ENCODE results near the gene FADS2. TPM values are rescaled to one million over a fixed set of nuclear protein-coding genes. Genes with fewer than 3 reads are reported as not detected.

Gene FADS2
- total RNA-seq, 8 experiments from 2014 or later: 80.3 to 358 (median 141) TPM

DNA sequence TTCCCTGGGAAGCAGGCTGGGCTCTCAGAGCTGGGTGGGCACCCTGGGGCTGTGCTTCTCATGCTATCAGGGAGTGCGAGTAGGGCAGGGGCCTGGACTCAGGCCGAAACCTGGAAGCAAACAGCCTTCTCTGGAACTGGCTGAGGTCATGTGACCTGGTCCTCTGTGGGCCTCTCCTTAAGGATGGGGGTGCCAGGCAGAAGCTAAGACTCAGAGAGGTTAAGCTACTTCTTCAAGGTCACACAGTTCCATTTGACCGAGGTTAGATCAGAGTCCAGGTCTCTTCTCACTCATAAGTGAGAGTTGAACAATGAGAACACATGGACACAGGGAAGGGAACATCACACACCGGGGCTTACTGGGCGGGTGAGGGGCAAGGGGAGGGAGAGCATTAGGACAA is 55.8 kb downstream of the FADS2 start:
- ATAC-seq (replicated peaks in 6 of 8): no peak
- H3K27ac ChIP-seq: no peak overlapping the region
- in situ Hi-C loops (cut with MboI; ENCODE audit: low pct_unique_long_range_greater_than_20kb in 2 of 9, low sequenced_read_pairs in 9 of 9, unreplicated experiment in 9 of 9): loop anchor here in 4 of 9 experiments (25.0 kb wide), 2 partner anchors 178 to 203 kb away; no protein-coding TSS in a partner anchor
- WGBS, 10 experiments: 20 to 100% (median 83%) methylated on average over 1 to 2 of the region's 5 CpGs; no CpG with 5 or more reads in 5 of the 10 experiments
- peaks cover 0 to 5% of the 10 kb centered on the region in 2 donors for H3K4me1 ChIP-seq (replicated peaks in 1 of 2)
- no peak overlapping the region for H3K4me3 ChIP-seq

DNA sequence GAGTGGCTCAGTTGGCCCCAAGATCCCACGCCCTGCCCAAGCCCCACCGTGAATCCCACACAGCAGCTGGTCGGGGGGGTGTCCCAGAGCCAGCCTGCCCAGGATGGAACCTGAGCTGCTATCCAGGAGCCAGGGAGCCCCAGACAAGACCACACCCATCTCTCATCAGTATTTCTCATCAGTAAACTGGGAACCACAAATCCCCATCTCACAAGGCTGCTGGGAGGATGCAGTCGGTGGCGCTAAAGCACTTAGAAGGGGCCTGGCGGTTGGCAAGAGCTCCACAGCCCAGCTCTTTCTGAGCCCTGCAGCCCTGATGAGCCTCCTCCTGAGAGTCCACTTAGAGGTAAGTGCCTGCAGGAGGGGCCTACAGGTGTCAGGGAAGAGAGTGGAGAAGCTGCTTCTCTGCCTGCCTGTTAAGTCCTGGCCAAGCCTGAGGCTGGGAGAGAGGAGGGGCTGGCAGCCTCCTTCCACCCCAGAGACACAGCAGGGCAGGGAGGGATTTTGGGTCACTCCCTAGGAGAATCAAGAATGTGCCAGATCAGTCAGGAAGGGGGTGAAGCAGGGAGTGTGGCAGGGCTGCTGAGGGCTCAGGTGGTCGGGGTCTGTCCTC is 57.2 kb downstream of the FADS2 start:
- no peak overlapping the region for H3K27ac ChIP-seq
- WGBS, 10 experiments: 67 to 100% (median 86%) methylated on average over 1 to 6 of the region's 7 CpGs; no CpG with 5 or more reads in 3 of the 10 experiments
- no peak overlapping the region for H3K4me3 ChIP-seq
- in situ Hi-C loops (cut with MboI; ENCODE audit: low pct_unique_long_range_greater_than_20kb in 2 of 9, low sequenced_read_pairs in 9 of 9, unreplicated experiment in 9 of 9): loop anchor here in 4 of 9 experiments (25.0 kb wide), 2 partner anchors 177 to 202 kb away; no protein-coding TSS in a partner anchor
- H3K4me1 ChIP-seq (replicated peaks in 1 of 2): peaks cover 6 to 10% of the 10 kb centered on the region in 2 donors
- ATAC-seq (replicated peaks in 6 of 8): peak in 1 of 8 experiments; percentile 52

DNA sequence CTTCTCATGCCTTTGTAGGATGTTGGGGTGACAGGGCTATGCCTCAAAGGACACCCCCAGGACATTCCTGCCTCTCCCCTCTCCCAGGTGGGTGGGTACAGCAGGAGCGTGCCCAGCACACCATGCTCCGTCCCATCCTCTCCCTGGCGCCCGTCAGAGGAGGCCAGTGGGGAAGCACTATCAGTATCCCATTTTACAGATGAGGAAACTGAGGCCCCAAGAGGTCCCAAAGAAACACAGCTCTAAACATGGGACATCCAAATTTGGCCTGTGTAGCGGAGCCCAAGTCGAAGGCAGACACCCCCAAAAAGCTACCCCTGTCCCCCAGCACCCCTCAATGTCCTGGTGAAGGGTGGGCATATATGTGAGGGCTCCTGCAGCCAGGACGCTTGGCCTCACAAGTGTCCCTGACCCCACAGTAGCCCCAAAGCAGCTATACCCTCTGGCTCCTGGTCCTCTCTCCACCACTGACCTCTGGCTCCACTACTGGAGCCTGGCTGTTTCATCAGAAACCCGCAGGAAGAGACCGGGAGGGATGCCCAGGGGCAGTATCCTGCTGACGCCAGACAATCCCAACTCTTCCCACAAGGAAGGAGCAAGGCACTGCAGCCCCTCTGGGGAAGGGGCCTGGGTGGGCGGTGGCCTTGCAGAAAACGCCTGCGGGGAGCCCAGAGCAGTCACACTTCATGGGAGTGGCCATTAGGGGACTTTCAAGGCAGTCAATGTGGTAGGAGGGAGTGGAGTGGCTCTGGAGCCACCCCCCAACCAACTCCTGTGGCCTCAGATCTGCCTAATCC is 57.9 kb downstream of the FADS2 start:
- Histone ChIP-seq H3K4me1 (replicated peaks in 1 of 2) (peaks cover 12% of the 10 kb centered on the region in 2 donors), H3K27ac (no peak overlapping the region), H3K4me3 (no peak overlapping the region)
- WGBS, 10 experiments: no CpG with 5 or more reads among the region's 13 CpGs
- in situ Hi-C loops (cut with MboI; ENCODE audit: low pct_unique_long_range_greater_than_20kb in 2 of 9, low sequenced_read_pairs in 9 of 9, unreplicated experiment in 9 of 9): loop anchor here in 4 of 9 experiments (25.0 kb wide), 2 partner anchors 176 to 201 kb away; no protein-coding TSS in a partner anchor
- no peak for ATAC-seq (replicated peaks in 6 of 8)

DNA sequence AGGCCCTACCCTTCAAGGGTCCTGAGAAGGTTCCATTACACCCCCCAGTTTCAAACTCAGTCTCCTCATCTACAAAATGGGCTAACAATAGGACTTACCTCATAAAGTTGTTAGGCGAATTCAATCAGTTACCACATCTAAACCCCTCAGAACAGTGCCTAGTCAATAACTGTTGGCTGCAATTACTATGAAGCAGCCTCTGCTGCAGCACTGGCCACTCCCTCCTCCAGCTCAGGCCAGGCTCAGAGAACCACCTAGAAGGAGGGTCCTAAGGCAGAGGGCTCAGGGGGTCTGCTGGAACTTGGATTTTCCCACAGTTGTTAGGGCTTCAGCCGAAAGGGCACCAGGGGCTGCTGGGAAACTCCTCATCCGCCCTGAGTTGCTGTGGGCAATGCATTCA is 58.5 kb downstream of the FADS2 start:
- H3K4me3 ChIP-seq: no peak overlapping the region
- no peak overlapping the region for H3K27ac ChIP-seq
- no peak for ATAC-seq (replicated peaks in 6 of 8)
- 90 to 100% (median 95%) methylated on average over 1 to 2 of the region's 3 CpGs; no CpG with 5 or more reads in 6 of the 10 experiments for WGBS, 10 experiments
- H3K4me1 ChIP-seq (replicated peaks in 1 of 2): peaks cover 7 to 12% of the 10 kb centered on the region in 2 donors
- in situ Hi-C loops (cut with MboI; ENCODE audit: low pct_unique_long_range_greater_than_20kb in 2 of 9, low sequenced_read_pairs in 9 of 9, unreplicated experiment in 9 of 9): loop anchor here in 4 of 9 experiments (25.0 kb wide), 2 partner anchors 176 to 201 kb away; no protein-coding TSS in a partner anchor

DNA sequence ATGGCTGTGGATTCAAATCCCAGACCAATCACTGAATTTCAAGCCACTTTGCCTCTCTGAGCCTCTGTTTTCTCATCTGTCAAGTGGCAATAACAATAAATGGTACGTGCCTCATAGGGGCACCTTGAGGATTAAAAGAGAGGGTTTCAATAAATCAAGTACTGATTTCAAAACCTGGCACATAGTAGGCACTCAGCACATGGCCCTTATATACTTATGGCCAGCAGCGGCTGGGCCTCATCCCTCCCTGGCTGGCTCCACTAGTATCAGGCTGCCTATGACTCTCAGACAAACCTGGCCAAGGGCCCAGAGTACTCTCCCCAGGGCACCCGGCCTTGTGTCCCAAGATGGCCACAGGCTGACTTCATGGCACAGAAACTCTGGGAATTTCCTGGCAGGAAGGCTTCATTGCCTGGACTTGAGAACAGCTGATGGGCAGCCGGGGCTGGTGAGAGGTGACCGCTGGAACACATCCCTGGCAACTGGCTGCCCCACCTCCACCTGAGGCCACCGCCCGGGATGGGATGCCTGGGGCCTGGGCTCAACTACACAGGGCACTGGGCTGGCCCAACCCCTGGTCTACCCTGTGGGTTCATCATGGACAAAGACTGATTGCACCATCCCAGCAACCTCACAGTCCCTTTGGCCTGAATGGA is 59.9 kb downstream of the FADS2 start:
- H3K4me3 ChIP-seq: no peak overlapping the region
- H3K4me1 ChIP-seq (replicated peaks in 1 of 2): peaks cover 7 to 12% of the 10 kb centered on the region in 2 donors
- no peak overlapping the region for H3K27ac ChIP-seq
- ATAC-seq (replicated peaks in 6 of 8): no peak
- 76 to 100% (median 89%) methylated on average over 1 to 3 of the region's 7 CpGs; no CpG with 5 or more reads in 5 of the 10 experiments for WGBS, 10 experiments
- in situ Hi-C loops (cut with MboI; ENCODE audit: low pct_unique_long_range_greater_than_20kb in 2 of 9, low sequenced_read_pairs in 9 of 9, unreplicated experiment in 9 of 9): loop anchor here in 4 of 9 experiments (25.0 kb wide), 2 partner anchors 174 to 199 kb away; no protein-coding TSS in a partner anchor

DNA sequence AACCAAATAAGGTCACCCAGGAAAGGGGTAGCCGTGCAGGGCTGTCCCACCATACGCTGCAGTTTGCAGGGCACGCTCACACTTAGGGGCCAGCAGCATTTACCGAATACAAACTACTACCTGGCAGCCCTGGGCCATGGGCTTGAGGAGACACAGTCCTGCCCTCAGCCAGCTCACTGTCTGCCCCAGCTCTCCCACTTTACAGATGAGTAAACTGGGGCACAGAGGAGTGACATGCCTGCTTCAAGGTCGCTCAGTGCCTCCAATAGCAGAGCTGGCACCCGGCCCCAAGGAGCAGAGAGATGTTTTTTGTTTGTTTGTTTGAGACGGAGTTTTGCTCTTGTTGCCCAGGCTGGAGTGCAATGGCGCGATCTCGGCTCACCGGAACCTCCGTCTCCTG is 60.5 kb downstream of the FADS2 start:
- no peak overlapping the region for H3K27ac ChIP-seq
- ATAC-seq (replicated peaks in 6 of 8): no peak
- in situ Hi-C loops (cut with MboI; ENCODE audit: low pct_unique_long_range_greater_than_20kb in 2 of 9, low sequenced_read_pairs in 9 of 9, unreplicated experiment in 9 of 9): loop anchor here in 4 of 9 experiments (25.0 kb wide), 2 partner anchors 174 to 199 kb away; no protein-coding TSS in a partner anchor
- peaks cover 7 to 12% of the 10 kb centered on the region in 2 donors for H3K4me1 ChIP-seq (replicated peaks in 1 of 2)
- 70 to 100% (median 88%) methylated on average over 1 to 7 of the region's 12 CpGs; no CpG with 5 or more reads in 5 of the 10 experiments for WGBS, 10 experiments
- no peak overlapping the region for H3K4me3 ChIP-seq

DNA sequence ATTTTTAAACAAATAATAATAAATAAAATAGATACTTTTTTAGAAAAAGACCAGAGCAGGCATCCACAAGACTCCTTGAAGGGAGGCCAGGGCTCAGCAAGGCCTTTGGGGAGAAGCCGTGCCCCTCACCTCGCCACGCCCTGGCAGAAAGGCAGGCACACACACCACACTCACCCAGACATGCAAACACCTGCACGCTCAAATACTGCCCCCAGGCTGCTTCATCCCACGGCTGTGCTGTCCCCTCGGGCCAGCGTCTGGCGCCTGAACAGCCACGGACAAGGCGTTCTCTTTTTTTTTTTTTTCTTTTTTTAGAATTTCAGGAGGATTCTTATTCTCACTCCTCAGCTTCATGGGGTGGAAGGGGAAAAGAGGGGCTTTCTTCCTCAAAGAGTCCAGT is 61.7 kb downstream of the FADS2 start:
- no peak for ATAC-seq (replicated peaks in 6 of 8)
- in situ Hi-C loops (cut with MboI; ENCODE audit: low pct_unique_long_range_greater_than_20kb in 2 of 9, low sequenced_read_pairs in 9 of 9, unreplicated experiment in 9 of 9): loop anchor here in 5 of 9 experiments (10.0 to 25.0 kb wide), 3 partner anchors 55 to 197 kb away; no protein-coding TSS in a partner anchor
- no peak overlapping the region for H3K27ac ChIP-seq
- peaks cover 7 to 12% of the 10 kb centered on the region in 2 donors for H3K4me1 ChIP-seq (replicated peaks in 1 of 2)
- 76 to 100% (median 87%) methylated on average over 1 to 10 of the region's 10 CpGs; no CpG with 5 or more reads in 4 of the 10 experiments for WGBS, 10 experiments
- peak overlapping the region in 2 of 5 donors; percentile 55 to 61 for H3K4me3 ChIP-seq

DNA sequence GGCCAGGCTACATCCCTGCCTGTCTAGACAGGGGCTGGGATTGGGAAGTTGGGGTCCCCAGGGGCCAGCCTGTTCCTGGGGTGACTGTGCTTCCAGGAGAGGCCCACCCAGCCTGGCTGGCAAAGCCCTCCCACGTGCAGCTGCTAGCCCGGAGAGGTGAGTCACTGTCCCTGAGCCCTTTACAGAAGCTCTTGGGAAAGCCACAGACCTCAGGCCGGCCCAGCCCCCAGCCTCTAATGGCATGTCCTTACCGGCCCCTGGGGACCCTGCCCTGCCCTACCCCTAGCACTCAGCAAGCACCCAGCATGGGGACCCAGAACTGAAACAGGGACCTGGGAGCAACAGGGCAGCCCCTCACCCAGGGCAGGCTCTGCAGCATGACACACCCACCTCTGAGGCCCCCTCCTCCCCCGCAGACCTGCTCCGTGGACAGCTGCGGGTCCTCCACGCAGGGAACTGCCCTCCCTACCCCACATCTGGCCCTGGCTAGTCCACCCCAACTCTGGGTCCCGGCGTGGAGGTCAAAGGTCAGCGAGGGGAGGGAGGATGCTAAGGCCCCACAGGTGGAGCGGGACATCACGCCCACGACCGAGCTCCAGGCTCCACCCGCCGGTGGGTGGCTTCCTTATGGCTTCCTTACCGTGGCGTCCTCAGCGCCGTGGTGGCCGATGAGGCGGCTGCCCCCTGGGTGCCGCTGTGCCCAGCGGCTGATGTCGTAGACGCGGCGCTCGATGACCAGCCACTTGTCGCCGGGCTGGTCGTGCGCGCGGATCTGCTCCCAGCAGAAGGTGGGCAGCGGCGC is 62.6 kb downstream of the FADS2 start:
- peak overlapping the region in 1 of 2 donors; percentile 70 for H3K27ac ChIP-seq
- peak; percentile 10 to 66 (median 50) for ATAC-seq (replicated peaks in 6 of 8)
- 0% methylated on average over 1 of the region's 38 CpGs; no CpG with 5 or more reads in 9 of the 10 experiments for WGBS, 10 experiments
- in situ Hi-C loops (cut with MboI; ENCODE audit: low pct_unique_long_range_greater_than_20kb in 2 of 9, low sequenced_read_pairs in 9 of 9, unreplicated experiment in 9 of 9): loop anchor here in 5 of 9 experiments (10.0 to 25.0 kb wide), 3 partner anchors 54 to 197 kb away; no protein-coding TSS in a partner anchor
- peak overlapping the region; percentile 48 to 70 (median 56) for H3K4me3 ChIP-seq
- H3K4me1 ChIP-seq (replicated peaks in 1 of 2): peaks cover 7 to 12% of the 10 kb centered on the region in 2 donors

DNA sequence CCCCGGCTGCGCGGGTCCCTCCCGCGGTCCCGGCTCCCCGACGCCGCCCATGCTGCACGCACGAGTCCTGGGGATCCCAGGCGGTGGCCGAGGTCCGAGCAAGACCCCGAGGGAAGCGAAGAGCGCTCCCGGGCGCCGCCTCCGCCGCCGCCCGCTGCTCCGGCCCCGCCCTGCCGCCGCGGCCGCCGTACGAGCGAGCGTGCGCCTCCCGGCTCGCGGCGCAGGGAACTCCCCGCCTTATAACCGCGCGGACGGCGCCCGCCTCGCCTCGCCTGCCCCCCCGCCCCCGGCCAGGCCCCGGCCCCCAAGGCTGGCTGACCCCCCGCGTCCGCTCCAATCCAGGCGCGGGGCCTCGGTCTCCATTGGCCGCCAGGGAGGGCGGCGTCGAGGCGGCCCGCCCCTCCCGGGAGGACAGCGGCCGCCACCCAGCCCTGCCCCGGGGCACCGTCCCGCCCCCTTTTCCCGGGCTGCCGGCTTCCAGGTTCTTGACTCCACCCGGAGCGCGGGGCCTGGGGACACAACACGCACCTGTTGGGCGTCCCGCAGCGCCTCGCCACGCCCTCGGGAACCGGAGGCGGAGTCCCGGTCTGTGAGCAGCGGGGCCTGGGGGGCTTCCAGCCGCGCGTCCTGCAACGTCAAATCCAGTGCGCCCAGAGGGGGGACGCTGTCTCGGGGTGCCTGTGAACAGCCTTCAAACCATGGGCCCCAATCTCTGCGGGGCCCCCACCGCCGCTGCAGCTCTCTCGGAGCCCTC is 63.4 kb downstream of the FADS2 start, which contains the start of gene FADS3:
Gene FADS3 (minus strand): TSS at position 215 of the 754 bp plus-strand sequence. CDS start 164 bp downstream, at position 51.
- peak within 1 kb of the TSS in 1 of 2 donors; percentile 70 for H3K27ac ChIP-seq
- WGBS, 10 experiments: 0% methylated on average over 1 to 3 of the region's 96 CpGs; no CpG with 5 or more reads in 8 of the 10 experiments
- peak; percentile 69 to 88 (median 82) for ATAC-seq (replicated peaks in 6 of 8)
- peaks cover 7 to 12% of the 10 kb centered on the region in 2 donors for H3K4me1 ChIP-seq (replicated peaks in 1 of 2)
- peak within 1 kb of the TSS; percentile 48 to 70 (median 56) for H3K4me3 ChIP-seq
- in situ Hi-C loops (cut with MboI; ENCODE audit: low pct_unique_long_range_greater_than_20kb in 2 of 9, low sequenced_read_pairs in 9 of 9, unreplicated experiment in 9 of 9): loop anchor here in 5 of 9 experiments (10.0 to 25.0 kb wide), 3 partner anchors 53 to 196 kb away; no protein-coding TSS in a partner anchor

DNA sequence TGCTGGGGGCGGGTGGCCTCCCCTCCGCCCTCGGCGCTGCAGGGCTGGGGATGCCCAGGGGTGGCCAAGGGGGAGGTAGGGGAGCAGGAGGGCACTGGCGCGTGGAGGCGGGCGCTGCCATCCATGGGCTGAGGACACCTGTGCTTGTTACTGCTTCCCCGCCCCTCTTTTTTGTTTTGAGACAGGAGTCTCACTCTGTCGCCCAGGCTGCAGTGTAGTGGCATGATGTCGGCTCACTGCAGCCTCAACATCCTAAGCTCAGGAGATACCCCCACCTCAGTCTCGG is 63.9 kb downstream of the FADS2 start:
- in situ Hi-C loops (cut with MboI; ENCODE audit: low pct_unique_long_range_greater_than_20kb in 2 of 9, low sequenced_read_pairs in 9 of 9, unreplicated experiment in 9 of 9): loop anchor here in 5 of 9 experiments (10.0 to 25.0 kb wide), 3 partner anchors 53 to 195 kb away; no protein-coding TSS in a partner anchor
- H3K27ac ChIP-seq: peak overlapping the region in 1 of 2 donors; percentile 14

DNA sequence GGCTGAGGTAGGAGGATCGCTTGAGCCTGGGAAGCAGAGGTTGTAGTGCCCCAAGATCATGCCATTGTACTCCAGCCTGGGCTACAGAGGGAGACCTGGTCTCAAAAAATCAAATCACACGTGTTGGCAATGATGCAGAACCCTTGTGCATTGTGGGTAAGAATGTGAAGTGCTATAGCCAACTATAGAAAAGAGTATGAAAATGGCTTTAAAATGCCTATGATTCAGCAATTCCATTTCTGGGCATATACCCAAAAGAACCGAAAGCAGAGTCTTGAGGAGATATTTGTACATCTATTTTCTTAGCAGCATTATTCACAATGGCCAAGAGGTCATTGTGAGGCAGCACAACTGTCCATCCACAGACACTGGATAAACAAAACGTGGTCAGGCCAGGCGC is 65.9 kb downstream of the FADS2 start:
- H3K4me1 ChIP-seq (replicated peaks in 1 of 2): peaks cover 19 to 27% of the 10 kb centered on the region in 2 donors
- H3K27ac ChIP-seq: no peak overlapping the region
- no peak overlapping the region for H3K4me3 ChIP-seq
- in situ Hi-C loops (cut with MboI; ENCODE audit: low pct_unique_long_range_greater_than_20kb in 2 of 9, low sequenced_read_pairs in 9 of 9, unreplicated experiment in 9 of 9): loop anchor here in 5 of 9 experiments (10.0 to 25.0 kb wide), 3 partner anchors 51 to 193 kb away; no protein-coding TSS in a partner anchor
- WGBS, 10 experiments: 45 to 100% (median 55%) methylated on average over 1 to 4 of the region's 5 CpGs; no CpG with 5 or more reads in 3 of the 10 experiments
- ATAC-seq (replicated peaks in 6 of 8): no peak

More for the DNA sequence above, 63.9 kb downstream of the FADS2 start:
- no peak for ATAC-seq (replicated peaks in 6 of 8)
- WGBS, 10 experiments: 80 to 83% methylated on average over 2 to 3 of the region's 12 CpGs; no CpG with 5 or more reads in 8 of the 10 experiments
- H3K4me3 ChIP-seq: peak overlapping the region; percentile 48 to 70 (median 56)
- peaks cover 7 to 12% of the 10 kb centered on the region in 2 donors for H3K4me1 ChIP-seq (replicated peaks in 1 of 2)

Data from motor neuron (in vitro differentiated cells).